ENCODE data around the gene IREB2. TPM values are rescaled to one million over a fixed set of nuclear protein-coding genes. Genes with fewer than 3 reads are reported as not detected.

IREB2 gene
- total RNA-seq, 4 donors from 2014 or later: 17.5 to 23.7 (median 19.4) TPM

GRCh38 chr15:78420766-78421165 is 17.2 kb upstream of the IREB2 start:
- Histone ChIP-seq H3K36me3 (no peaks in the 10 kb centered on the region), H3K4me3 (no peak overlapping the region), H3K27ac (replicated peaks in 1 of 4) (no peak overlapping the region), H3K4me1 (peaks cover 0 to 6% (median 2%) of the 10 kb centered on the region in 4 donors), H3K27me3 (peaks cover 0 to 8% (median 0%) of the 10 kb centered on the region in 4 donors), H3K9me3 (no peaks in the 10 kb centered on the region)
- no peak for TF ChIP-seq POLR2AphosphoS5 (IDR thresholded peaks at IDR 0.05)
- TF ChIP-seq POLR2A (IDR thresholded peaks at IDR 0.05; ENCODE audit: low read depth): no peak
- no peak for TF ChIP-seq CTCF (IDR thresholded peaks at IDR 0.05)
- no peak for TF ChIP-seq EP300 (IDR thresholded peaks at IDR 0.05)
- DNase-seq (ENCODE audit: extremely low spot score): no peak
- intact Hi-C loops (cut with DNase I): loop anchor here (5.0 kb wide), 1 partner anchor 308 kb away; no protein-coding TSS in a partner anchor
- 79% methylated on average over 8 of the region's 8 CpGs for WGBS

DNA sequence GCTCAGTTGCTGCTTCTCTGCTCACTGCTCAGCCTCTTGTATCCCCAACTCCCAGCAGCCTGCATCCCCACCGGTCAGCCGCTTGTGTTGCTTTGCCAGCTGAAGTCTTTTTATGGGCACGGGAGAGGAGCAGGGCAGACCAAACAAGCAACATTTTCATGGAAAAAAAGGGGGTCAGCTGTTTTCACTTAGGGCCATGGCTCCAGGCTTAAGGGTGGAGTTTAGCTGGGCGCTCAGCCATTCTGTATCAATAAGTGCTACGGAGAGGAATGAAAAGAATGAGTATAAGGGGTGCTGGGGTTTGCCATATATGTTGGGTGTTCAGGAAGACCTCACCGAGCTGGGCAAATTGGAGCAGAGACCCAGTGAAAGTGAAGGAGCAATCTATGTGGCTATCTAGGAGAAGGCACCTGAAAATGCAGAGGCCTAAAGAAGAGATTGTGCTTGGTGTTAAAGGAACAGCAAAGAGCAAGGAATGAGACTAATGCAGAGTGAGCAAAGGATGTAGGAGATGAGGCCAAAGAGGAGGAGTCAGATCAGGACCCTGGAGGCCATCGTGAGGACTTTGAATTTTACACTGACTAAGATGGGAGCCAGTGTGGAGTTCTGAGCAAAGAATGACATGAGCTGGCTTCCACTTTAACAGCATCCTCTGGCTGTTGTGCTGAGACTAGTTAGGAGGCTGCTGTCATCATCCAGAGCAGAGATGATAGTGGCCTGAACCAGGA is 16.6 kb upstream of the IREB2 start:
- H3K4me1 ChIP-seq: peaks cover 0 to 6% (median 2%) of the 10 kb centered on the region in 4 donors
- H3K27me3 ChIP-seq: peaks cover 0 to 10% (median 0%) of the 10 kb centered on the region in 4 donors
- no peak overlapping the region for H3K27ac ChIP-seq (replicated peaks in 1 of 4)
- DNase-seq (ENCODE audit: extremely low spot score): no peak
- H3K4me3 ChIP-seq: no peak overlapping the region
- intact Hi-C loops (cut with DNase I): loop anchor here (5.0 kb wide), 1 partner anchor 309 kb away; no protein-coding TSS in a partner anchor
- no peaks in the 10 kb centered on the region for H3K36me3 ChIP-seq
- WGBS: 71% methylated on average over 7 of the region's 7 CpGs
- TF ChIP-seq POLR2A (IDR thresholded peaks at IDR 0.05; ENCODE audit: low read depth) (no peak), CTCF (IDR thresholded peaks at IDR 0.05) (no peak)
- no peaks in the 10 kb centered on the region for H3K9me3 ChIP-seq

DNA sequence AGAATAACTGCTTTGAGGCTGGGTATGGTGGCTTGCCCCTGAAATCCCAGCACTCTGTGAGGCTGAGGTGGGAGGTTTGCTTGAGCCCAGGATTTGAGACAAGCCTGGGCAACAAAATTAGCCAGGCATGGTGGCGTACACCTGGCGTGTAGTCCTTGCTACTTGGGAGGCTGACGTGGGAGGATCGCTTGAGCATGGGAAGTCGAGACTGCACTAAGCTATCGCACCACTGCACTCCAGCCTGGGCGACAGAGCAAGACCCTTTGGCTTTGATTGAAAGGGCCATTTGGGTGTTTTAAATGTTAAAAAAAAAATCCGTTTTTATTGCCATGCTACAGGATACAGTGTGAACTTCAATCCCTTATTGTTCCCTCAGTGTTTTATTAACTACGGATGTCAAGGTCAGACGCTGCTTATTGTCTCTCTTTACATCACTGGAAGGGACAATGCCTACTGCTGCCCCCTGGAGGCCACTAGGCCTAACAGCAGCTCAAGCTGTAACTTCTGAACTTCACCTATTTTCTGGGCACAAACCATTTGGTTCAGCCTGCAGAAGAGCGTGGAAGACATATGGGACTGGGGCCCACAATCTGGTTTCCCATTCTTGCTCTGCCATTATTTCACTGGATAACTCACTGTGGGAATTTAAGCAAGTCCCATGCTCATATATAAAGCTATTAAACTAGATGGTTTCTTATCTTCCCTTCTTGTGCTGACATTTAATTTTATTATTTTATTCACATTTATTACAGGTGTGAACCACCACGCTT is 15.3 kb upstream of the IREB2 start:
- WGBS: 50% methylated on average over 12 of the region's 12 CpGs
- no peaks in the 10 kb centered on the region for H3K9me3 ChIP-seq
- intact Hi-C loops (cut with DNase I): loop anchor here (2.0 to 5.0 kb wide), 2 partner anchors 114 to 310 kb away; no protein-coding TSS in a partner anchor
- no peak overlapping the region for H3K4me3 ChIP-seq
- no peak for DNase-seq (ENCODE audit: extremely low spot score)
- no peak overlapping the region for H3K27ac ChIP-seq (replicated peaks in 1 of 4)
- H3K36me3 ChIP-seq: no peaks in the 10 kb centered on the region
- TF ChIP-seq POLR2A (IDR thresholded peaks at IDR 0.05; ENCODE audit: low read depth) (no peak), CTCF (IDR thresholded peaks at IDR 0.05) (peak; percentile 86 to 88 (median 87)), POLR2AphosphoS5 (IDR thresholded peaks at IDR 0.05) (peak in 1 of 2 donors; percentile 11), EP300 (IDR thresholded peaks at IDR 0.05) (no peak)
- peaks cover 0 to 11% (median 0%) of the 10 kb centered on the region in 4 donors for H3K27me3 ChIP-seq
- peaks cover 0 to 6% (median 2%) of the 10 kb centered on the region in 4 donors for H3K4me1 ChIP-seq

- H3K27me3 ChIP-seq: peaks cover 0 to 15% (median 0%) of the 10 kb centered on the region in 4 donors
- DNase-seq (ENCODE audit: extremely low spot score): no peak
- no peaks in the 10 kb centered on the region for H3K9me3 ChIP-seq
- H3K4me3 ChIP-seq: no peak overlapping the region
- peaks cover 0 to 6% (median 2%) of the 10 kb centered on the region in 4 donors for H3K4me1 ChIP-seq
- intact Hi-C loops (cut with DNase I): loop anchor here (5.0 kb wide), 1 partner anchor 312 kb away; no protein-coding TSS in a partner anchor
- no peak for TF ChIP-seq CTCF (IDR thresholded peaks at IDR 0.05)
- no peak for TF ChIP-seq POLR2AphosphoS5 (IDR thresholded peaks at IDR 0.05)
- TF ChIP-seq EP300 (IDR thresholded peaks at IDR 0.05): no peak
- no peak for TF ChIP-seq POLR2A (IDR thresholded peaks at IDR 0.05; ENCODE audit: low read depth)
- no peak overlapping the region for H3K27ac ChIP-seq (replicated peaks in 1 of 4)
- no peaks in the 10 kb centered on the region for H3K36me3 ChIP-seq
- 82% methylated on average over 3 of the region's 3 CpGs for WGBS
Observed at GRCh38 chr15:78424673-78425072, 13.3 kb upstream of the IREB2 start.

All from esophagus muscularis mucosa (tissue), 4 donors.